Stimulated activated CD4-positive, alpha-beta T cell treated with anti-CD3 and anti-CD28 coated beads, Interleukin-2, amount 100 ng/mL, for 48 hours (primary cell): Measurements from ENCODE around the gene ABHD4.
"Not testable (repeated sequence)": the region's sequence is repeated elsewhere in the genome, so short reads cannot be mapped to it uniquely, and the experiment has no call there.

Experiments
- DNase-seq, 2 donors: peaks; one replicate each; pipeline ENCODE4 v3.0.0-alpha.2; 2020

ABHD4 gene

DNA sequence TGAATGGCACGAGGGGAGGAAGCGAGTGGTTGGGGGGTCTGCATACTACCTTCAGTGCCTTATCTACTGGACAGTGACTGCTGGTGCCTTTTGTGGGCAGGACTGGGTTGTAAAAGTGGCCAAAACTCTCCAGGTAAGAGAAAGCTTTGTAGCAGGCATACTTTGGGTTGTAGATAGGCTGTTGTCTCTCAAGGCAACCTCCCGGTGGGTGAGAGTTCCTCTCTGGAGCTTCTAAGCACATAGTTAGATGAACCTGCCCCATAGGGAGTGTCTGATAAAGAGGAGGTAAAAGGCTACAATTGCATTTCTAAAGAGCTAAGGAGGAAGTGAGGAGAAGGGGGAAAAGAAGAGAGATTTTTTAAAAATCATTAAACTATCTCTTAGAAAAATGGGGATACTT lies 4.9 kb upstream of the ABHD4 start:
- no peak for DNase-seq

DNA sequence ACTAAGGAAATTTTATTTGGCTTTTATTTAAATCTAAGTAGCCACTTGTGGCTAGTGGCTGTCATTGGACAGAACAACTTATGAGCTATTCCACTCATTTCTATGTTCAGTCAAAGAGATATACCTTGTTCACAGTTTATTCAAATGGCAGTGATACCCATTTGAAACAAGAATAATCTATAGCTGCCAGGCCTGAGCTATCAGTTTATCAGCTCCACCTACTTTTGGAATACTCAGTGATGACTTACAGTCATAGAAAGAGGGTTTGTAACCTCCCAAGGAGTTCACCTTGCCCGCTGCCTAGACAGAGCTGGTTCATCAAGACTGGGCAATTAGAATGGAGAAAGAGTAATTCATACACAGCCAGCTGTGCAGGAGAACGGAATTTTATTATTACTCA lies 4.5 kb upstream of the ABHD4 start:
- no peak for DNase-seq

DNA sequence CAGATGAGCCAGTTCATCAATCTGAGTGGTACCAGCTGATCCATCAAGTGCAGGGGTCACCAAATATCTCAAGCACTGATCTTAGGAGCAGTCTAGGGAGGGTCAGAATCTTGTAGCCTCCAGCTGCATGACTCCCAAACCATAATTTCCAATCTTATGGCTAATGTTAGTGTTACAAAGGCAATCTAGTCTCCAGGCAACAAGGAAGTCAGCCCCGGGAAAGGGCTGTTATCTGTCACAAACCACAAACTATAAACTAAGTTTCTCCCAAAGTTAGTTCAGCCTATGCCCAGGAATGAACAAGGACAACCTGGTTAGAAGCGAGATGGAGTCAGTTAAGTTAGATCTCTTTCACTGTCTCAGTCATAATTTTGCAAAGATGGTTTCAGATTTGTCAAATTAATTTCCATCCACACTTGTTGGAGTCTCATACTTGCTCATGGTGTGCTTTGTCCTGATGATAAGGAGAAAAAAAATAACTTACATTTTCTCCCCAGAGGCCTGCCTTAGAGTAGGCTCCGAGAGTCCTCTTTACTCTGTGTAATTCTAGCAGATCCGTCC lies 3.9 kb upstream of the ABHD4 start:
- DNase-seq = no peak

DNA sequence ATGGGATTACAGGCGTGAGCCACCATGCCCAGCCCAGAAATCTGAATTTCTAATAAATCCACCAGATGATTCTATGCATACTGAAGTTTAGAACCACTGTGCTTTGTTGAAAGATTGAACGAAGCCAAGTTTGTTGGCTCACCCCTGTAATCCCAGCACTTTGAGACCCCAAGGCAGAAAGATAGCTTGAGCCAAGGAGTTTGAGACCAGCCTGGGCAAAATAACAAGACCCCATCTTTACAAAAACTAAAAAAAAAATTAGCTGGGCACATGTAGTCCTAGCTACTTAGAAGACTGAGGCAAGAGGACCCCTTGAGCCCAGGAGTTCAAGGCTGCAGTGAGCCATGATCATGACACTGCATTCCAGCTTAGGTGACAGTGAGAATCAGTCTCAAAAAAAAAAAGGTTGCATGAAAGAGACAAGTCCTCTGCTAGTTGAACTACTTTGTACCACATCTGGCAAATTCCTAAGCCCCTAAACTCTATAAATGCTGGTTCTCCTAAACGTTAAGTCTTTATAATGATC lies 1.7 kb upstream of the ABHD4 start:
- no peak for DNase-seq

DNA sequence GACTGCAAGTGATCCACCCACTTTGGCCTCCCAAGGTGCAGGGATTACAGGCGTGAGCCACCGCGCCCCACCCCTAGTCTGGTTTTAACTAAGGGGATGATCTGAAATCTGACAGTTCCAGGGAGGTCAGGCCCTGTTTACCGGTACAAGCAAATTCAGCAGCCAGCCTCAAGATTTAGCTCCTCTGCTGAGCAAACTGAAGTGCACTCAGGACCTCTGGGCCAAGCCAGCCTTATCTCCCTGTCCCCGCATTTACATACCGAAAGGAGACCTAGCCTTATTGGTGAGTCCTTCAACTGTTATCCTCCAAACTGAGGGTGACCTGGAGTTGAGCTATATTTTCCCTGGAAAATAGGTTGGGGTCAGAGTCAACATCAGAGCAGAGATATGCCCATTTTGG lies 835 bp upstream of the ABHD4 start:
- DNase-seq = no peak

DNA sequence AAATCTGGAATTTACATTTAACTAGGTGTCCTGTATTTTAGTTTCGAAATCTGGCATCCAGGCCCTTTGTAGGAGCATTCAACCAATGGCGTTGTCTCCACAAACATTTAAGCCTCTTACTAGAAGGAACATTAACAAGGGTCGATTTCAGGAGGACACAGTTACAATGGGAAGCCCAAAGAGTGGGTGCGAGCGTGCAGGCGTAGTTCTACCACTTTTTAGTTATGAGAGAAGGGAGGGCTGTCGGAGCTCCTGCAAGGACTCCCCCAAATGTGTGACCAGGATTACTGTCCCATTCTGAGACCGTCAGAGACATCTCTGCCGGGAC lies 365 bp upstream of the ABHD4 start:
- no peak for DNase-seq

DNA sequence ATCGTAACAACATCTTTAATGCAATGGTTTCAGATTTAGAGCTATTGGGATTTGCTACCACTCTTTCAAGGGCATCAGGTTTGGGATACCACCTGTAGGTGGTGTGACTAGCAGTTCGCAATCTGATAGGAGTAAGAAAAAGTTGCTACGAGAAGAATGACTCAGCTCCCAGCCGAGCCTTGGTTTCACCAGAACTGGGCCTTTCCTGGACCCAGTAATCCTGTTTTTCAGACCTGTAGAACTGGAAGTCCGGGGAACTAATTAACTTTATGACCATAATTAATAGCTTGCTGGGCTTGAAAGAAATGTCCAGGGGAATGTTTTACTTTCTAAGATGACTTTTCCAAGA lies 770 bp downstream of the ABHD4 start:
- peak; percentile 16 to 25 for DNase-seq

DNA sequence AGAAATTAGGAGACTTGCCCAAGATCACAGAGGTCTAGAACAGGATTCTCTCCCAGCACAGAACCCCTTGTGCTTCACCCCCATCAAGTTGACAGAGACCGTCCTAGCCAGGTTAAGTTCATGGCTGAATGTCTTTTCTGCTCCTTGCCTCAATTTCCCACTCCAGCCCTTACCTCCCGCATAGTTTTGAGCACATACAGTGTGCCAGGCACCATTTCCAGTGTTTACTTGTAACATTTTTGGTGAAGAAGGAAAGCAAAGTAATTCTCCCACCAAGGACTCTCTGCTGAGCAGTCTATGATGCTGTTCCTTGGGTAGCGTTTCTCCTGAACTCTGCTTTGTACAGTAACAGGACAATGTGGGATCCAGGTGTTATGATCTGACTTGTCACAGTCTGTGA lies 1.2 kb downstream of the ABHD4 start:
- DNase-seq = no peak

DNA sequence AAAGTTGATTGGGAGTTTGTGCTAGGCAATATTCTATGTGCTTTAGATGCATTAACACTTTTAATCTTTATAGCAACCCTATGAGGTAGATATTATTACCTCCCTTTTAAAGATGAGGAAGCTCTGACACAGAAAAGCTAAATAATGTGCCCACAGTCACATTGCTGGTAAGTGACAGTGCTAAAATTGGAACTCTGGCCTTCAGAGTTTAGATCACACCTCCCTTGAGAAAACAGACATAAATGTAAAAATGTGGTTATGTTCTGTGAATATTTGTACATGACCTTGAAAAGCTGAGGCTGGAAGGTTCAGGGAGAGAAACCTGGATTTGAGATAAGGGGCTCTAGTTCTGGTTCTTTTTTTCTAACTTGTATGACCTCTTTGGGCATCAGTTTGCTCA lies 1.9 kb downstream of the ABHD4 start:
- no peak for DNase-seq

DNA sequence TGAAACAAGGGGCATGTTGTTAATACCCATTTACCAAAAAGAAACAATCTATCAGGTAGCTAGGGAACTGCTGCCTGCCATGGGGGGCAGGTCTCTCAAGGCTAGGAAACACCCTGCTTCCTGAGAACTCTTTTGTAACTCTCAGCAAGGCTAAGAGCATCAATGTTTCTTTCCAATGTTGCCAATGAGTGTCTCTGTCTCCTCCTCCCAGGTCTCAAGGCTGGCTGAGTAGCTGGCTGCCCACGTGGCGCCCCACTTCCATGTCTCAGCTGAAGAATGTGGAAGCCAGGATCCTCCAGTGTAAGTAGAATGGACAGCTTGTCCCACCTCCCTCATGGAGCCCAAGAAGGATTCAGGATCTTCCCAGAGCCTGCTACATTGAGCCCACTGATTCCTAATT lies 3.4 kb downstream of the ABHD4 start:
- DNase-seq = no peak

DNA sequence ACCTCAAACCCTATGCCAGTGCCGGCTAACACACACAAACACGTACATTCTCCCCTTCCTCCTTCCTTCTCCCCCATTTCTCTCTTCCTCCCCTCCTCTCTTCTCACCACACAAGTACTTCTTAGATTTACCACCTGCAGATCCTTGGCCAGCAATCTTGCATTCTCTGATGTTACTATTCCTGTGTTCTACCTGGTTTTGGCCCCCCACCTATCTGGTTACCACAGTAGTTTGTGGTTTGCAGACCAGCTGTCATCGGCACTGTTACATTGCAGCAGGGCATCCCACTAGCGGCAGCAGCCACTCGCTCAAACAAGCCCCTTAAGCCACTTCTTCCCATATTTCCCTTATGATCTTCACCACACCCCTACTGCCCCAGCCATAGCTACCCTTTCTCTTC lies 3.9 kb downstream of the ABHD4 start:
- no peak for DNase-seq

DNA sequence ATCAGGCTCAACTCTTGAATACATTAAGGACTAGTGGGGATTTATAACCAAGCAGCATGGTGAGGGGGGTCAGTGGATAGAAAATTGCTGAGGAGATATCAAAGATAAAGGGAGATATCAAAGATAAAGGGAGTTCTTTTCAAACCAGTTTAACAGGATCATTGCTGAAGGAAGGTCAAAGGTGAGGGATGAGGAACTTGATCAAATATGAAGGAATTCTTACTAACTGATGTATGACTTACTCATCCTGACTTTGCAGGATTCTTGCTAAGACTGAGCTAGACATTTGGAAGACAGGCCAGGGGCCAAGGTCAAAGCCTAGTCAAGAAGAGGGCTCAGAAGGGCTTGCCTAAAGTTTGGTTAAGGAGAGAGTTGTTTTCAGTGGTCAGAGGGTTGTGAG lies 4.8 kb downstream of the ABHD4 start:
- no peak for DNase-seq

DNA sequence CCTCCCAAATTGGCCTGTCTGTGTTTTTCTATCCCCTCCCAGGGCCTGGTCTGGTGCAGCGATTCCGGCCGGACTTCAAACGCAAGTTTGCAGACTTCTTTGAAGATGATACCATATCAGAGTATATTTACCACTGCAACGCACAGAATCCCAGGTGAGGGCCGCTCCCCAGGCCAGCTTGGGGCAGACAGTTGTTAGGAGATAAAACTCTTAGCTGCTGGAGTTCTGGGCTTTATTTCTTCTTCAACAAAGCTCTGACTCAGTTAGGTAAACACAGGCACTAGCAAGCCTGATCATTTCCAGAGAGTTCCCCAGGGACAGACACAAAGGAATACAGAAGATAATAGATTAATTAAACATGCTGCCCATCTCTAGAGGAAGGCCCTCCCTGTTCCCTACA lies 8.3 kb downstream of the ABHD4 start:
- no peak for DNase-seq

DNA sequence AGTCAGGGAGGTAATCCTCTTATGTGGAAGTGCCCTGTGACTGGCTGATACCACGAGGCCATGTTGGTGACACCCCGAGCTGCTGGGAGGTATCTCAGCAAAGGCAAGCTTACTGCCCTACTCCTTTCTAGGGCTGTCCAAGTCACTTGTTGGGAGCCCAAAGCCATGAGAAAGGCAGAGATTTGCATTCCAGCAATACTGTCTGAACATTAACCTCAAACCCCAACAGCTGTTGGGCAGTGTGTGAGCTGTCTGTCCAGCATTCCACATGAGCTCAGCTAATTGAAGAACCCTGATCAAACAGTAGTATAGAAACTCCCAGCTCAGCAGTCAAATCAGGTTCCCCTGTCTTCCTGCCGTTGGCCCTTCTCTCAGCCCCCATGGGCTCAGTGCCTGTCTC lies 9.2 kb downstream of the ABHD4 start:
- no peak for DNase-seq

DNA sequence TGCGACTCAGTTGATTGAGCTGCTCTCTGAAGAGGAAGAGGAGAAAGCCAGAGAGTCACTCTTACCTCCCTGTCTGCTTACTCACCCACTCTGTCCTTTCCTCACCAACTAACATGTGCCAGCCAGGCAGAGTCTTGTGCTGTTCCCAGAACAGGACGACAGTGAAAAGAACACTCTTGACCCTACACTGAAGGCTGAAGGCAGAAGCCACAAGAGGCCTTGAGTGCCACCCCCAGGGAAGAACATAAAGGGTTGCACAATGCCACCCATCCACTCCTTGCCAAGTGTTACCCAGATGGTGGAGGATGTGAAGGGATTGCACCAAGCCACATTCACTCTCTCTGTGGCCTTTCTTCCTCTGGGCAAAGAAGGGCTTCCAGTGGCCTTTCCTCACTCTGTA lies 12.8 kb downstream of the ABHD4 start:
- DNase-seq = no peak

DNA sequence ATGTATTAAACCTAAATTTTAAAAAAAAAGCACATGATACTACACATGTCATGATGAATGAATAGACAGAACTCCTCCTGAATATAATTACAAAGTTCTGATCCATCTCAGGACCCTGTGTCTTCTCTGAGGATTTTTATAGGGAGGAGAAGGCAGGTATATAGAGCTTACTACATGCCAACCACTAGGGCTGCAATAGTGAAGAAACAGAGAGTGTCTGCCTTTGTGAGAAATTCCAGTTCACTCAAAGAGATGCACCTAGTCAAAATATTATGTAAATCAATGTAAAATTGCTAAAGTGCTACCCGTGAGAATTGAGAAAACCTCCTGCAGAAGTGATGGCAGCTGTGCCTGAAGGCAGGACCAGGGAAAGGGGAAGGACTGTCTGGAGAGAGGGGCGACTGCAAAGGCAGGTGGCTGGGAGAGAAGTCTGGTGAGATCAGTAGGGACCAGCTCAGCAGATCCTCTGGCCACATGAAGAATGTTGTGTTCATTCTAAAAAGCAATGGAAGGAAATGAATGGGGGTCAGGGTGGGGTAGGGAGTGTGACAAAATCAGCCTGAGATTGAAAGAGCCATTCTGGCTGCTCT lies 15.1 kb downstream of the ABHD4 start:
- DNase-seq = no peak

DNA sequence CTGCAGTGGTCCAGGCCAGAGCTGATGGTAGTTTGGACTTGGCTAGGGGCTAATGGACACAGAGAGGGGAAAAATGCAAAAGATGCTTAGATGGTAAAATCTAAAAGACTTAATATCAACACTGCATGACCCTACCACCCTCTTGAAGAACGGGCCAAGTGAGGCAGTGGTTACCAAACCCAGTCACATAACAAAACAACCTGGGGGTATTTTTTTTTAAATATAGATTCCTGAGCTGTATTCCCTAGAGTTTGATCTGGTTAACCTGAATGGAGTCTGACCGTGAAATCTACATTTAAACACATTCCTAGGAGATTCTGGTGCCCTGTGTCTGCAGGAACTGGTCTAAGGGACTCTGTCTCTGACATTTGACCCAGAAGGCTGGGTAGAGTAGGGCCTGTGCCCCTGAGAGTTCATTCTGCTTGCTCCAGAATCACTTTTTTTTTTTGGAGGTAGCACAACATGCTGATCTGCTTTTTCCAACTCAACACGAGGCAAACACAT lies 15.7 kb downstream of the ABHD4 start:
- DNase-seq = no peak

DNA sequence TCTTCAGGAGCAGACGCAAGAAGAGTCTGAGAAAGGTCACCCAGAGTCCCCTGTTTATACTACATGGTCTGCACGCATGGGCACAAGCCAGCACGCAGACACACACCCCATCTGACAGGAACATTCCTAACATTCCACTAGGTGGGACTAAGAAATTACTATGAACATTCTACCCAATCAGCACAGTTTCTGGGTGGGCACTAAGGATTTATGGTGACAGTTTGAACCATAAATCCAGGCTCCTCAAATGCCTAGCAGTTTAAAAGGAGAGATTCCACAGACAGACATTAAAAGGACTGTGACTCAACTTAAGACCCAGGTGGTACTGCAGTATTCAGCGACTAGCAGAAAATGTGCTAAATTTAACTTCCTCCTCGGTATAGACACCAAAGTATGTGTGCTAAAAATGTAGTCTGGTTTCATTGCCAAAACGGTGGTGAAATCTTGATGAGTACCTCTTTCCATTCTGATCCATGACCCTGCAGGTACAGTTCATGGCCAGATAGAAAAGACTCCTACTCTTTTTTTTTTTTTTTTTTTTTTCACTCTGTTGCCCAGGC lies 16.2 kb downstream of the ABHD4 start:
- no peak for DNase-seq

DNA sequence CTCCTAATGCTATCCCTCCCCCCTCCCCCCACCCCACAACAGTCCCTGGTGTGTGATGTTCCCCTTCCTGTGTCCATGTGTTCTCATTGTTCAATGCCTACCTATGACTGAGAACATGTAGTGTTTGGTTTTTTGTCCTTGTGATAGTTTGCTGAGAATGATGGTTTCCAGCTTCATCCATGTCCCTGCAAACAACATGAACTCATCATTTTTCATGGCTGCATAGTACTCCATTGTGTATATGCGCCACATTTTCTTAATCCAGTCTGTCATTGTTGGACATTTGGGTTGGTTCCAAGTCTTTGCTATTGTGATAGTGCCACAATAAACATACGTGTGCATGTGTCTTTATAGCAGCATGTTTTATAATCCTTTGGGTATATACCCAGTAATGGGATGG lies 17.7 kb downstream of the ABHD4 start:
- not testable (repeated sequence) for DNase-seq

DNA sequence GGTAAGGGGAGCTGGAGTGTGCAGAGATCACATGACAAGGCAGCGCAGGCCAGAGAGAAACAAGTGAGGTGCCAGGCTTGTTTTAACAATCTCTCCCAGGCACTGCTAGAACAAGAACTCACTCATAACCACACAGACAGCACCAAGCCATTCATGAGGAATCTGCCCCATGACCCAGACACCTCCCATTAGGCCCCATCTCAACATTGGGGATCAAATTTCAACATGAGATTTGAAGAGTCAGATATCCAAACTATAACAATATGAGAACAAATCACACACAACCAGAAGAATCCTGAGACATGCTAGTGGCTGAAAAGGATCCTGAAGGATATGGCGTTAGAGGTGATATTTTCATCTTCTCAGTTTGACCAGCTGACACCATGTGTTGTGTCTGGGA lies 24.2 kb downstream of the ABHD4 start:
- DNase-seq = no peak

DNA sequence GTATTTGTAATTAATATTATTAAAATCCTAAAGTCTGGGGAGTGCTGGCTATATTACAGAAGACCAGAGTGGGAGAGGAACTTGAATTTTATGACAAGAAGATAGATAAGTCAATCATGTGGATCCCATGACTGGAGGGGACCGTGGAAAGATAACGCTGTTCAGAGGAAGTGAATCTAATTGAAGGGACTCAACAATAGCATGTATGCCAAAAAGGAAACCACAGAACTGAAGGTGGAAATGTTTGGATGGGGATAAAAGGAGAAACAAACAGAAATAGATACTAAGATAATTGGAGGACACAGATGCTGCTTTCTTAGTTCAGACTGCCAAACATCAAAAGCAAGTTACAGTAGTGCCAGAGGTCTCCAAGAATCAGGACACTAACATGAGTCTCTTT lies 24.9 kb downstream of the ABHD4 start:
- no peak for DNase-seq

DNA sequence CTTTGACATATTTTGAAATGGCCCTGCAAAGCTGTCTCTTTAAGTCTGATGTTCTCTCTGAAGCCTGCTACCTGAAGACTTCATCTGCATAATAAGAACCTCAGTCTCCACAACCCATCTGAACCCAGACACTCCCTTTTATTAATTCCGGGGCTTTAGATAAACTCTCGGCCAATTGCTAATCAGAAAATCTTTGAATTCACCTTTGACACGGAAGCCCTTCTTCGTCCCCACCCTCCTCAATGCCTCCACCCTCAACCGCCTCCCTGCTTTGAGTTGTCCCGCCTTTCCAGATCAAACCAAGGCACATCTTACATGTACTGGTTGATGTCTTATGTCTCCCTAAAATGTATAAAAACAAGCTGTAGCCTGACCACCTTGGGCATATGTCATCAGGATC lies 28.5 kb downstream of the ABHD4 start:
- no peak for DNase-seq

DNA sequence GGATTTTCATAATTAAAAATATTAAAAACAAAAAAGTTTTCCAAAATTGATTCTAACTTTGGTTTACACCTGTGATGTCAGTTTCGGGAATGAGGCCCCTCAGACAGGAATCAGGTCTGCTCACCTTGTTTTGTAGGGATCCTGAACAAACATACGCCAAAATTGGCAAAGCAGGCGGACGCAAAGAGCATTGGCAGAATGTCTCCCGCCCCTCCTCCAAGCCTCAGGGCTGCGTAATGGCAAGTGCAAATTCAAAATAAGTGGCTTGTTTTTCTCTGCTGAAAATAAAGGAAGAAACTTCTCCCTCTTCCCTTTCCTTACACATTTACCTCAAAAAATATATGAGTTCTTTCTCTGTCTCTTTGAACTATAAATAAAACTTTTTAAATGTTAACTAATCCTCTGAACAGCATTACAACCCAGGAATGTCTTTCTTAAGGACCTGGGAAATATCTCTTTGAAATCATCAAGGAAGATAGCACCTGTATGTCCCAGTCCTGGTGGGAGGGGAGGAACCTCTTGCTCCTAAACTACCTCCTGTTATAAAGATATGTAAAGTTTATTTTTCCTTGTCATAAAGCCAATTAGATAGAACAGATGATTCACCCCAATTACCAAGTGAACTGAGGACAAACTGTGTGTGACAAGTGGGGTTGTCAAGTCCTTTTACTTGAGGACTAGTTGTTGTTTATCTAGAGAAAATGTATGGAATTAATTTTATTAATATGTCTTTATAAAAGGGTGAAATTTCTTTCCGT lies 29.6 kb downstream of the ABHD4 start:
- DNase-seq = no peak

DNA sequence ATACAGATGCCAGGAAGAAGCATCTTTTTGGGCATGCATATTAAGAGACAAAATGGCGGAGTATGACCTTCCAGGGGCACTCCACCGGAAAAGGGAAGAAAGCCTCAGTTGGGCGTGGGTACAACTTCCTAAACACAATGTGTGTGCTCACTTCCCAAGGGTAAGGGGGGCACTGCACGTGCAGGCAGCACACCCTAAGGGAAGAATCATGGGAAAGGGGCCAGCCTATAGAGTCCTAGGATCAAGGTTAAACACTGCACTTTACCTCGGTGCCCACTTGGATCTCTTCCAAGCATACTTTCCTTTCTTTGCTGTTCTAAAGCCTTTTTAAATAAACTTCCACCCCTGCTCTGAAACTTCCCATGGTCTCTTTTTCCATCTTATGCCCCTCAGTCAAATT lies 31.3 kb downstream of the ABHD4 start:
- DNase-seq = no peak
